Ovary (tissue), 3 donors: Measurements from ENCODE around the gene RIBC2.

Source experiments
- EP300 ChIP-seq: sonication (generic); formaldehyde crosslinking; IDR thresholded peaks from one replicate; pipeline ENCODE4 v1.6.1; 2017; ENCODE audit warnings: antibody characterized with exemption
- POLR2A ChIP-seq: fragments of 450-650 bp; IDR thresholded peaks from one replicate; pipeline ENCODE4 v1.6.1; 2017; ENCODE audit warnings: antibody characterized with exemption, mild to moderate bottlenecking, moderate library complexity
- TF ChIP-seq, protein P1 (sequence below), 3 donors: fragments of 450-650 bp in 2 of 3; fragments of 200-600 bp in 1 of 3; IDR thresholded peaks; one replicate each; pipeline versions ENCODE4 v1.5.1 to v1.8.0; 2016 to 2022; ENCODE audit warnings: antibody characterized with exemption in 3 of 3, mild to moderate bottlenecking in 1 of 3
- donor health status: DM: no; HTN: no; CAD: no.

DNA sequence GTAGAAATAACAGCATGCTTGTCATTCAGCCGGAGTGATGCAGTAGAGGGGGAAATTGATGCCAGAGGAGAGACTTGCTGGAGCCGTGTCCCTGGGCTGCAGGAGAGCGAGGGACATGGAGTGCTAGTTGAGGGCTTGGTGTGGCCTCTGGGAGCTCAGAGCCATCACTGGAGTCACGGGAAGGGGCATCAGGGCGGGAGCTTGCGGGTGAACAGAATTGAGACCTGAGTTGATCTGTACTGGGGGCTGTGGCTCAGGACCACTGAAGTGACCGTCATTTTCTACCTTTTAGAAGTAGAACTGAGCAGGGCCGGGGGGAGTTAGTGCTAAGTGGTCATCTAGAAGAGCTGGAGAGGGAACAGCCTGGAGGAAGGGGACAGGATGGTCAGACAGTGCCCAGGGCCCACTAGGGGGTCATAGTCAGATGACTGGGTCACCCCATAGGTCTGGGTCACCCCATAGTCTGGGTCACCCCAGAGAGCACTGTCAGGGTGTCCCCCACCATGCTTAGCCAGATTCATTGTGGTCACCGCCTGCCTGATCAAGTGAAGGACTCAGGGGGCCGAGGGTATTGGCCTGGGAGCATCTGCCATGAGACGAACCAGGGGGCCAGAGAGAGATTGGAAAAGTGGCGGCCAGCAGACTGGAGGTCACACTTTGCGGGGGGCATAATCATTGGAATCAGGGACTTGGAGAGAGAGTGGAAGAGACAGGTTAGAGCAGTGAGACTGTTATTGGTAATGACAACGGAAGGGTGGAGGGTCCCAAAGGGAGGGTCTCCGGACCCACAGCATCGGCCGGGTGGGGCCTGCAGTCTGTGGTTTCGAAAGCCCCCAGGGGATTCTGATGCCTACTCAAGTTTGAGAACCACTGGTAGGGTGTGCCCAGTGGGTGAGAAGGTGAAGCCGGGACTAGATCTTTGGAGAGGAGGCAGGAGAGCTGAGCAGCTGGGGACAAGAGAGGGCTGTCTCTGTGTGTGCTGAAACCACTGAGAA, 15.2 kb downstream of the RIBC2 start:
- TF ChIP-seq, protein P1, sequence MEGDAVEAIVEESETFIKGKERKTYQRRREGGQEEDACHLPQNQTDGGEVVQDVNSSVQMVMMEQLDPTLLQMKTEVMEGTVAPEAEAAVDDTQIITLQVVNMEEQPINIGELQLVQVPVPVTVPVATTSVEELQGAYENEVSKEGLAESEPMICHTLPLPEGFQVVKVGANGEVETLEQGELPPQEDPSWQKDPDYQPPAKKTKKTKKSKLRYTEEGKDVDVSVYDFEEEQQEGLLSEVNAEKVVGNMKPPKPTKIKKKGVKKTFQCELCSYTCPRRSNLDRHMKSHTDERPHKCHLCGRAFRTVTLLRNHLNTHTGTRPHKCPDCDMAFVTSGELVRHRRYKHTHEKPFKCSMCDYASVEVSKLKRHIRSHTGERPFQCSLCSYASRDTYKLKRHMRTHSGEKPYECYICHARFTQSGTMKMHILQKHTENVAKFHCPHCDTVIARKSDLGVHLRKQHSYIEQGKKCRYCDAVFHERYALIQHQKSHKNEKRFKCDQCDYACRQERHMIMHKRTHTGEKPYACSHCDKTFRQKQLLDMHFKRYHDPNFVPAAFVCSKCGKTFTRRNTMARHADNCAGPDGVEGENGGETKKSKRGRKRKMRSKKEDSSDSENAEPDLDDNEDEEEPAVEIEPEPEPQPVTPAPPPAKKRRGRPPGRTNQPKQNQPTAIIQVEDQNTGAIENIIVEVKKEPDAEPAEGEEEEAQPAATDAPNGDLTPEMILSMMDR (IDR thresholded peaks at IDR 0.05), result no peak
- no peak for TF ChIP-seq POLR2A
- no peak for TF ChIP-seq EP300
